ENCODE results near the gene KCTD20.
"Not testable (repeated sequence)": the region's sequence is repeated elsewhere in the genome, so short reads cannot be mapped to it uniquely, and the experiment has no call there.

The KCTD20 gene

DNA sequence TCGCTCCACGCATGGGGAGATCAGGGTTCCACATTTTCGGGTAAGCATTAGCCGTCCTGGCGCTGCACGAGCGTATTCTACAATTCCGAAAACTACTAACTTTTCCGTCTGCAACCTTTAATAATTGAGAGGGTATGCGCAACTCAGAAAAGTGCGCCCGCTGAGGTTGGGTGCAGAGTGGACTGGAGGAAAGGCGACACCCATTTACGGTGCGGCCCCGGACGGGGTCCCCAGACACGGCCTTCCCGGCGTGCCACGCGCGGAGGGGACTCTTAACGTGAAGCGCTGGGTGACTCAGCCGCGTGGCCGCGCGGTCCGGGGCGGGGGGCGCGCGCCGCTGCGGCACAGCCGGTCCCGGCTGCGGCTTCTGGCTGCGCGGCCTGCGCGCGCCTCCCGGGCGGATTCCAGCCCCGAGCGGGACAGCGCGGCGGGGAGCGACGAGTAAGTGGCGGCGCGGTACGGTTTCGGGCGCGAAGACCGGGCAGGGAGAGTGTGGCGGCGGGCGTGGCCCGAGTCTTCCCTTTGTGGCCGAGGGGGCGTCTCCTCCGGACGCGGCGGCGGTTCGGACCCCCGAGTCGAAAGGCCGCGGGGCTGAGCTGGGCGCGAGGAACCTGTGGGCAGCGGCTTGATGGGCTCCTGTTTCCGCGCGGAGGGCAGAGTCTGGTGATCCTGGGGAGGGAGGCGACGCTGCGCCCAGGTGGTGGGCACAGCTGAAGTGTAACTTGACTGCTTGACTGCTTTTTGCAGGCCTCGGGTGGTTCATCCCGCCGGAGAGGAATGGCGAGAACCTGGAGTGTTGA, at the start of gene KCTD20, which contains the start of gene PXT1:
Gene KCTD20, plus strand, starts transcription at position 330 of the 800 bp plus-strand sequence. CDS start 27,098 bp downstream, outside the sequence.
Gene PXT1, minus strand, starts transcription at position 184 of the 800 bp plus-strand sequence. CDS start 16,772 bp downstream, outside the sequence.
- peak; percentile 69 for DNase-seq (ENCODE audit: low read depth)

DNA sequence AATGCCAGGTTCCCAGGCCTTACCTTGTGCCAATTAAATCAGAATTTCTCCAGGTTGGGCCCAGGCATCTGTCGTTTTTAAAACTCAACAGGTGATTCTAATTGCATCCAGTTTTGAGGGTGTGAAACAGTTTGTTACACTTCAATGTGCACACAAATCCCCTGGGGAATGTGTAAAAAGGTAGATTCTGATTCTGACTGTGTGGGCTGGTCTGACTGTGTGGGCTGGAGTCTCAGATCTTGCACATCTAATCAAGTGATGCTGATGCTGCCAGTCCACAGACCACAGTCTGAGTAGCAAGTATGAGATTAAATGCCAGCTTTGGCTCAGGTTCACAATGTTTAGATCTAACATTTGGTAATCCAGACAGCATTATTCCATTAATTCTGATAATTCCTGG, 42.8 kb upstream of the KCTD20 start:
- DNase-seq (ENCODE audit: low read depth): no peak

DNA sequence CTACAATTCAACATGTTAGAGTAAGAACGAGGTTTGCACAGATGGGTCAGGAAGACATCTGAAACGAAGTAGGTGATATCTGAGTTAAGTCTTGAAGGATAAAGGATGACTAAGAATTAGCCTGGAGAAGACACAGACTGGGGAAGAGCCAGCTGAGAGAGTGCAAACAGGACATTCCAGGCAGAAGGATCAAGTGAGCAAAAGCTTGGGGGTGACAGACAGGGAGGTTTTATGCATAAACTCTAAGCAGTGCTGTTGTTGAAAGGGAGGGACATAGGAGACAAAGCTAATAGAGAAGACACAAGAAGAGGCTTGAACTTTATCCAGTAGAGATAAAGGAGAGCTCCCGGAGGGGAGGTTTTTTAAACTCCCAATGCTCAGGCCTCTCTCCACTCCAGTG, 40.3 kb upstream of the KCTD20 start:
- DNase-seq (ENCODE audit: low read depth): no peak

DNA sequence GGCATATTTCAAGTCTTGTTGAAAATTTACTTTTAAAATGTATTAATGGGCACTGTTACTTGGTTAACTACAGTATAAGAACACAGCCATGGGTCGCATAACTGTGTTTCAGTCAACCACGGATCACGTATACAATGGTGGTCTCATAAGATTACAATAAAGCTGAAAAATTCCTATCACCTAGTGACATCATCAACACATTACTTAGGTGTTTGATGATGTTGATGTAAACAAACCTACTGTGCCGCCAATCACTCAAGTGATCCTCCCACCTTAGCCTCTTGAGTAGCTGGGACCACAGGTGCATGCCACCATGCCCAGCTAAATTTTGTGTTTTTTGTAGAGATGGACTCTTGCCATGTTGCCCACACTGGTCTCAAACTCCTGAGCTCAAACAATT, 38.6 kb upstream of the KCTD20 start:
- DNase-seq (ENCODE audit: low read depth): no peak

DNA sequence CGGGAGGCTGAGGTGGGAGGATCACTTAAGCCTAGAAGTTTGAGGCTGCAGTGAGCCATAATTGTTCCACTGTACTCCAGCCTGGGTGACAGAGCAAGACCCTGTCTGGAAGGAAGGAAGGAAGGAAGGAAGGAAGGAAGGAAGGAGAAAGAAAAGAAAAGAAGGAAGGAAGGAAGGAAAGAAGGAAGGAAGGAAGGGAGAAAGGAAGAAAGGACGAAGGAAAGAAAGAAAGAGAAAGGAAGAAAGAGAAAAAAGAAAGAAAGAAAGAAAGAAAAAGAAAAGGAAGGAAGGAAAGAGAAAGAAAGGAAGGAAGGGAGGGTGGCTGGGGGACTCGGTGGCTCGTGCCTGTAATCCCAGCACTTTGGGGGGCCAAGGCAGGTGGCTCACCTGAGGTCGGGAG, 33.1 kb upstream of the KCTD20 start:
- DNase-seq (ENCODE audit: low read depth): not testable (repeated sequence)

DNA sequence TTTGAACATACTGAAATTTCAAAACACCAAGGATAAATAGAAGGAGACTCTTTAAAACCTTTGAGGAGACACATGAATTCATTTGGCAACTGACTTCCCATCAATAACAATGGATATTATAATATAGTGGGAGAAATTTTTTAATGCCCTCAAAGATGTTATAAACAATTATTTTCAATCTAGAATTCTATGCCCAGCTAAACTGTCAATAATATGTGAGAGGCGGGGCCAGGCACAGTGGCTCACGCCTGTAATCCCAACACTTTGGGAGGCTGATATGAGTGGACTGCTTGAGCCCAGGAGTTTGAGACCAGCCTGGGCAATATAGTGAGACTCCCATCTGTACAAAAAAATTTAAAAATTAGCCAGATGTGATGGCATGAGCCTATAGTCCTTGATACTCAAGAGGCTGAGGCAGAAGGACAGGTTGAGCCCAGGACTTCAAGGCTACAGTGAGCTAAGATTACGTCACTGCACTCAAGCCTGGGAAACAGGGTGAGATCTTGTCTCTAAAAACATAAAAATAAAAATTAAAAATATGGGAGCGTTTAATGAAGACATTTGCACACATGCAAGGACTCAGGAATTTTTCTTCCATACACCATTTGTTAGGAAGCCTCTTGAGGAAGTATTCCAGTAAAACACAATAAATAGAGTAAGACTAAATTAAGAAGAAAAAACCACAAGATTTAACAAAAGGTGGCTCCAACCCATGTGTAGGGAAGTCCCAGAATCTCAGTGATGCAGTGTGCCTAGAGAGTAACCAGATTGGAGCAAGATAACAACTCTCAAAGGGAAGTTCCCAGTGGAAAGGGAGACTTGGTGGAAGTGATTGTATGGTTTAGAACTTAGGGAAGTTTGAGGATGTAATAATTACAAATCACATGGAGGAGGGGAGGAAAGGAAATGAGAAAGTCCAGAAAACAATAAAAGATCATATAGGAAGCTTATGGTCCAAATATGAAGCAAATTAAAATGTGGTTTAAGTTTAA, 29.0 kb upstream of the KCTD20 start:
- no peak for DNase-seq (ENCODE audit: low read depth)

DNA sequence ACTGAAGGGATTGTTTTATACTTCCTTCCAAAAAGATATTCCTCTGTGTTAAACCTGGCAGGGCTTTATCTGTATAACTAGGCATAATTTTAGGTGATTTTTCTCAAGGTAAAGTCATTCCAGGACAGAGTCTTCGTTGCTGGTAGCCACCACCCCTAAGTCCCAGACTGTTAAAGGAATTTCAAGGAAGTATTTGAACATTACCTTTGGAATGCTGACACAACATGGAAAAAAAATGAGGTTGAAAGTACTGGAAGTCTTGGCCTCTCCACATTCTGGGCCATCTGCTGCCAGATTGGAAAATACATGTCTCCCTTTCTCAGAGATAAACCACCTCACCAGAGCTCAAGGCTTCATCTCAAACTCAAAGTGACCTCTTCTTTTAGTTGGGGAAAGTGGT, 28.3 kb upstream of the KCTD20 start:
- no peak for DNase-seq (ENCODE audit: low read depth)

DNA sequence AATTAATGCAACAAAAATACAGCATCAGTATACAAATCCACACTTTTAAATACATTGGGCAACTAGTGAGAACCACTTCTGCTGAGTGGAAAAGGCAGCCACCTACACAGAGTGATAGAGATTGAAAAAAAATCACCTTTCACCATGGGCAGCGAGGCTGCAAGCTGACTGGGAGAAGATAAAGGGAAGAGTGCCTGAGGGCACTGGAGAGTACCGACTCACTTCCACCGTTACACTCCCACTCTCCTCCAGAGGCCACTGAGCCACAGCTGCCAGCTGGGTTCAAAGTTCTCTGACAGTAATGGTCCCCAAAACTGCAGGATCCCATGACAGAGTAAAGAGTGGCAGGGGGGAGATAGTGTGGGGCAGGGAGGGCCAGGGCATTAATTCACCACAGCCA, 24.2 kb upstream of the KCTD20 start:
- DNase-seq (ENCODE audit: low read depth): no peak

DNA sequence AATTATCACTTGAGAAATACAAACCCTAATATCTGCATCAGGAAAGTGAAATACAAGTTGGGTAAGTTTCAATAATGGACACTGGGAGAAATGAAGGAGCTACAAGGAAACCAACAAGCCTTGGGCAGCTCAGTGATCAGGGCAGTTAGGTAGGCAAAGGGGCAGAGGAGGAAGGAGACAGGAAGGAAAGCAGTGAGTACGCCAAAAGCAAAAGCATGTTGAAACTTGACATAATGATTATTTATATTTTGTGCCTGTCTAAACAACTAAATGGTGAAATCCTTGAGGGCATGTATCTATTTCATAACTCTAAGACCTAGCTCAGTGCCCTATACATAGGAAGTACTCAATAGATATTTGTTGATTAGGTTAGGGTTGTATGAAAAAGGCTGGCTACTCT, 23.5 kb upstream of the KCTD20 start:
- DNase-seq (ENCODE audit: low read depth): no peak

DNA sequence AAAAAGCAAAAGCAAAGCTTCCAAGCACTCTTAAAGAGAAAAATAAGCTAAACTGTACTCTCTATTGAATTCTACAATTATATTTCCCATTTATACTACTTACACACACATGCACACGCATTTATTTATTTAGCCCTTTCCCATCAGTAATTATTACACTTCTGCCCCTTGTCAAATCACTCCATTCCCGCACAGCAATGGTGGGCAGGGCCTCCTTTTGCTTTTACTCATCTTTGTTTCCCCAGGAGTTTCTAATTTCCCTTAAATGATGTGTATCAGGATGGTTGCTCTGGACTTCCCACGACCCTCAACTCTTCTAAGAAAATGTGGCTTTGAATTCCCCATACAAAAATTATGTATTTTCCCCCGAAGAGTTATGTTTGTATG, 20.1 kb upstream of the KCTD20 start:
- DNase-seq (ENCODE audit: low read depth): no peak

DNA sequence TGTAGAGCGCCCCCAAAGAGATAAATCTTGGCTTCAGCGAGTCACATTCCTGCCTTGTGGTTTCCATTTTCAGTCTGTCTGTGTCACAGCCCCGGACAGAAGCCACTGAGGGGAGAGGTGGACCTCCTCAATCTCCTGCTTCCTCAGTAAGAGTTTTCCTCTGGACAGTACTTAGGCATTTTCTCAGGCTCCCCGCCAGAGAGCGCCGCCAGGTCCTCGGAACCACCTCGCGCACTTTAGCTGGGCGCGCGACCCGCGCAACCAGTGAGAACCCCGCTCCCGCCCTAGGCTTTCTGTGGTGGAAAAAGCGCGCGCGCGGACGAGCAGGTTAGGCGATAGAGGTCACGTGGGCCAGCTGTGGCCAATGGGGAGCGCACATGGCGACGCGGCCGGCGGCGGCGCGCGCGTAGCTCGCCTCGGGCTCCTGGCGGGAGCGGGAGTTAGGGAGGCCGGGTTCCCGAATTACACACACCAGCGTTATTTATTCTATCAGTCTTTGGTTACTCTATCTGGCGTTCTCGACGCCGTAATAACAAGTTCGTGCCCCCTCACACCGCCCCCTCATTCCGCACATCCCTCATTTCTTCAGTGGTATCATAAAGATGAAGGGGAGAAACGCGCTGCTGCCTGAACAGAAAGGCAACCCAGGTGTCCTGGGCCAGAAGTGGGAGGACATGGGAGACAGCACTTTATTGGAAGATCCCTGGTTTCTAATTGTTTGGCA, 19.5 kb upstream of the KCTD20 start:
- peak; percentile 96 for DNase-seq (ENCODE audit: low read depth)

DNA sequence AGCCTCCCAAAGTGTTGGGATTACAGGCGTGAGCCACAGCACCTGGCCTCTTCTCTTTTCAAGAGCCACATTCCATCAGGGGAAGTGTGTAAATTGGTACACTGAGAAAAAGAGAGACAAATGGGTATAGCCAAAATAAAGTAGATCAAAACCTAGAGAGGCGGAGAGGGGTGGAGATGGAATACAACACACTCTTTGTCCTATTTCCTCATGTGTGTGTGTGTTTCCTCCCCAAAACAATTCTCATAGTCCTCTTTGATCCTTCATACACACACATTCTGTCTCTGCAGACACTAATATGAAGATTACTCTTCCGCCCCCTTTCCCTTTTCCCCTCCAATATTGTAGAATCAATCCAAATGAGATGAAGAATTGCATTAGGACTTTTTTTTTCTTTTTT, 16.2 kb upstream of the KCTD20 start:
- DNase-seq (ENCODE audit: low read depth): no peak

DNA sequence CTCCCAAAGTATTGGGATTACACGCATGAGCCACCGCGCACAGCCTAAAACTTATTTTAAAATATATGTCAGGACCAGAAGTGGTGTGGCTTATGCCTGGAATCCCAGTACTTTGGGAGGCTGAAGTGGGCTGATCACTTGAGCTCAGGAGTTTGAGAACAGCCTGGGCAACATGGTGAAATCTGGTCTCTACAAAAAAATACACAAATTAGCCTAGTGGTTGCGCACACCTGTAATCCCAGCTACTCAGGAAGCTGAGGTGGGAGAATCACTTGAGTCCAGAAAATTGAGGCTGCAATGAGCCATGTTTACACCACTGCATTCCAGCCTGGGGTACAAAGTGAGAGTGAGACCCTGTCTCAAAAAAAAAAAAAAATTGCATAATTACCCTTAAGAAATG, 13.9 kb upstream of the KCTD20 start:
- DNase-seq (ENCODE audit: low read depth): no peak

DNA sequence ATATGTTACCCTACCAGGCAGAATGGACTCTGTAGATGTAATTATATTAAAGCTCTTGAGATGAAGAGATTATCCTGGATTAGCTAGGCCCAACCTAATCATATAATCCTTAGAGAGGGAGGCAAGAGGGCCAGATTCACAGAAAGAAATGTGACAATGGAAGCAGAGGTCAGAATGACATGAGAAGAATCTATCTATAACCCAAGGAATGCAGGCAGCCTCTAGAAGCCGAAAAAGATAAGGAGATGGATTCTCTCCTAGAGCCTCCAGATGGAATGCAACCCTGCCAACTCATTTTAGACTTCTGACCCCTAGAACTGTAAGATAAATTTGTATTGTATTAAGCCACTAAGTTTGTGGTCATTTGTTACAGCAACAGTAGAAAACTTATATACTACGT, 12.4 kb upstream of the KCTD20 start:
- no peak for DNase-seq (ENCODE audit: low read depth)

DNA sequence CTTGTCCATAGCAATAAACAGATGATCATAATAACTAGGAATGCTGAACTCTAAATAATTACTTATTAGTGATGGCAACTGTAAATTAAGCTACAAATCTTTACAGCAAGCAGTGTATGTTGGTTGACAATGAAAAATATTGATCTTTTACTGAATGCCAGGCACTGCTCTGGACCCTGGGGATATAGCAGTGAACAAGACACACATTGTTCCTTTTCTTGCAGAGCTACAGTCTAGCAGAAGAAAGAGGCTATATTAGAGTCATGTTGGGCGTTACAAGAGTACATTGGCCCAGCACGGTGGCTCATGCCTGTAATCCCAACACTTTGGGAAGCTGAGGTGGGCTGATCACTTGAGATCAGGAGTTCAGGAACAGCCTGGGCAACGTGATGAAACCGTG, 11.6 kb upstream of the KCTD20 start:
- DNase-seq (ENCODE audit: low read depth): no peak

DNA sequence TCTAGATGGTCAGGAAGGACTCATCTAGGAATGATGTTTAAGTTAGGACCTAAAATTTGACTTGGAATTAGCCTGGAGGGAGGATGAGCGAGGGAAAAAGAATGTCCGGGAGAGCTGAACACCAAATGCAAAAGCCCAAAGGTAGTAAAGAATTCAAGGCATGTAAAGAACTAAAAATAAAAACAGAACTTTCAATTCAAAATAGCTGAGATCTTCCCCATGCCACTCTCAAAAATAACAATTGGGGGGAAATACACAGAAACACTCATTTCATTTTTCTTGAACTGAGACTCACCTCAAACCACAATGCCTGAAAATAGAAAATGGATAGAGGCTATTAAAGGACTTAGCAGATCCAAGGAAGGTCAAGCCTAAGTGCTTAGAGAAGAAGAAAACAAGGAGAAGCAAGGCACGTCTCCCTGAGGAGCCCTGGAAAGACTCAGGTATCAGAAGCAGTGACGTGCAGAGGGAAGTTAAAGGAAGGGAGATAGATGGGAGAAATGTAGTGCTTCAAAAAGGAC, 10.6 kb upstream of the KCTD20 start:
- DNase-seq (ENCODE audit: low read depth): no peak

DNA sequence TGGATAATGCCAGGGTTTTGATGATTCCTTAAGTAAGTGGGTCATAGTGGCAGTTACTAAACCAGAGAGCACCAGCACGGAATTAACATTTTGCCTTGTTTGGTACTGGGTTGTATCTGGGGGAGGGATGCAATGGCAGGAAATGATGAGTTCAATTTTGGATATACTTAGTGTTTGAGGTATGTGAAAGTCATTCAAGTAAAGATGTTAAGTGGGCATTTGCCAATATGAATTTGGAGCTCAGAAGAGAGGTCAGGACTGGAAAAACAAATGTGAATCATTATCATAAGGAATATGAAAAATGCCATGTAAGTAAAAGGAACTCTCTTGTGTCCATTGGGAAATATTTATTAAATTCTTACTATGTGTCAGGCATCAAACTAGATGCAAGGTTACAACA, 6.3 kb upstream of the KCTD20 start:
- no peak for DNase-seq (ENCODE audit: low read depth)

DNA sequence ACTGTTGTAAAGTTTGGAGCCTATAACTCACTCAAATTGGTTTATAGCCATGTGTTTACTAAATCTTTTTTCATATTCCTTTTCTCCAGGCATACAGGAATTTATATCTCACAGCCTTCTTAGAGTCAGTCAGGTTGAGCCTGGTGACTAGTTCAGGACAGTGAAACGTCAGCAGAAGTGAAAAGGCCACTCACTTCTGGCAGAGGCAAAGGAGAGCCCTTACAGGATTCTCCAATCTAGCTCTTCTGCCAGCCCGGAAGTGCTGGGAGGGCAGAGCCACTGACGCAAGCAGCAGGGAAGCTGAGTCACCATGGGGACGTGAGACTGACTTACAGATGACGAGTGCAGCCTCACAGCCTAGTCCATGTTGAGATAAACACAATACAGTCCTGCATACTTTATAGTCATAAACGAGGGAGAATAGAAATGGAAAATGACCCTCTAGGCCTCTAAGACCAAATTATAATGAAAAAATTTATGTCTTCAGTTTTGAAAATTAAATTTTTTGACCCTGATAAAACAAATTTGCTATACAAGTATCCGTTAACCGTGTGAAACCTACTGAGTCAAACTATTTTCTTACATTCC, 1.4 kb upstream of the KCTD20 start:
- peak; percentile 97 for DNase-seq (ENCODE audit: low read depth)

DNA sequence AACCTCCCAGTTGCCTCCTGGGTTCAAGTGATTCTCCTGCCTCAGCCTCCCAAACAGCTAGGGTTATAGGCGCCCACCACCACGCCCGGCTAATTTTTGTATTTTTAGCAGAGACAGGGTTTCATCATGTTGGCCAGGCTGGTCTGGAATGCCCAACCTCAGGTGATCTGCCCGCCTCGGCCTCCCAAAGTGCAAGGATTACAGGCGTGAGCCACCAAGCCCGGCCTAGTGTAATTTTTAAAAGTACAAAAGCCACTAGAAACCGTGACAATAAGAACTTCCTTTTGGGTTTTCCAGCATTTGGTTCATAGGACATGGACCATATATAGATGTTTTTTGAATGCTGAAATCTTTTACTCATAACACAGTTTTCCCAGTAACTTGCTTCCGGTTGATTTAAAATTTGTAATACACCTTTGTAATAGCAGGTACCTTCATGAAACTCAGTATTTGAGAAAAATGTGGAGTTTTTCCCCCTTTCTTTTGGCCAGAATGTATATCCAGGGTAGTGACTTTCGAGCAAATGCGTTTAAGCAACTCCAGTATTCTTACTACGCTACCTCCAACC, 613 bp upstream of the KCTD20 start:
- DNase-seq (ENCODE audit: low read depth): no peak

DNA sequence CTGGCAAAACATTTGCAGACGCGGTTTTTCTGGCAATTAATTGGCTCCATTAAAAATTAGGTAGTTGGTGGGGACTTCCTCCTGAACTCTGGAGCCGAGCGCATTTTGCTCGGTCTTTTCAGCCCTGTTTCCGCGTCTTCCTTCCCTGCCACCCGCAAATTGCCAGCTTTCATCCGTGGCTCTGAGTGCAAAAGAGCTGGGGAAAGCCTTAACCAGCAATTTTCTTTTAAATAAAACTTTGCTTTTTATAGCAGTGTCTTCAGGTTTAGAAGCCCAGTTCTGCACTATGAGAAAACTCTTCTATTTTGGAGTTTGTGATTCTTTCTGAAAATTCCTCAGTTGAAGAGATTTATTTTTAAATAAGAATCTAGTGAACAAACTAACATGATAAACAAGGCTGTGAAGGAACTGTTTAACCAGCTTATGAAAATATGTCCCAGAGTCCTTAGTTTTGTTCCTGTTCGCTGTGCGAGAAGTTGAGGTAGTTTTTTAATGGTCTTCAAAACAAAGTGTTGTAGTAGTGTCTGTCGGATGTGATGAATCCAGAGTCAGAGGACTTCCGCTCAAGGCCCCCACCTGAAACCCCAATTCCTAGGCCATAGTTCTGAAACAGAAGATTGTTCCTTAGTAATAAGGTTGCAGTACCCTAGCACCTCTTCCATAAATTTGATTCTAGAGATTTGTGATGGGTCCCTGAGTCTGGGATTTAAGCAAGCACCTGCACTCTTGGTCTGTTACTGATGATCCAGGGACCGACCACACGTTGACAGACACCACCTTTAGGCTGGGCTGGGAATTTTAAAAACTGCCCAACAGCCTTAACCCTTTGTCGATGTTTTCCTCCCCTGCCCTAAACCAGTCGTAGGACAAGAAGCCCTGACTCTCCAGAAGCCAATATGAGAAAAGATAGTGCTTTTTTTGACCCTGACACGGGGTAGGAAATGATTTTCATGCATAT, 950 bp downstream of the KCTD20 start:
- DNase-seq (ENCODE audit: low read depth): no peak

All from GM04504 (cell line).